SK-N-SH (cell line): ENCODE results near the gene GFM1.

Experiments
- CHD2 ChIP-seq: fragments of 150-350 bp; IDR thresholded peaks from 2 replicates; pipeline ENCODE4 v1.6.1; 2018; ENCODE audit warnings: low read length; ENCODE audit not compliant: partially characterized antibody
- POLR2AphosphoS5 ChIP-seq: IDR thresholded peaks from 2 replicates; pipeline ENCODE4 v1.6.1; 2012; ENCODE audit warnings: low read depth, low read length
- TAF1 ChIP-seq: IDR thresholded peaks from 2 replicates; pipeline ENCODE4 v1.6.1; 2012; ENCODE audit warnings: low read depth, mild to moderate bottlenecking, low read length, moderate library complexity, borderline replicate concordance
- TCF12 ChIP-seq: IDR thresholded peaks from 2 replicates; pipeline ENCODE4 v1.4.0; 2012
- TEAD4 ChIP-seq: IDR thresholded peaks from 2 replicates; pipeline ENCODE4 v1.4.0; 2012; ENCODE audit warnings: mild to moderate bottlenecking, borderline replicate concordance; ENCODE audit not compliant: insufficient read depth
- TF ChIP-seq, protein P1 (sequence below): fragments of 200-600 bp; sonication (generic); IDR thresholded peaks from 2 replicates; pipeline ENCODE4 v1.6.1; 2017; ENCODE audit warnings: antibody characterized with exemption, mild to moderate bottlenecking, moderate library complexity

DNA sequence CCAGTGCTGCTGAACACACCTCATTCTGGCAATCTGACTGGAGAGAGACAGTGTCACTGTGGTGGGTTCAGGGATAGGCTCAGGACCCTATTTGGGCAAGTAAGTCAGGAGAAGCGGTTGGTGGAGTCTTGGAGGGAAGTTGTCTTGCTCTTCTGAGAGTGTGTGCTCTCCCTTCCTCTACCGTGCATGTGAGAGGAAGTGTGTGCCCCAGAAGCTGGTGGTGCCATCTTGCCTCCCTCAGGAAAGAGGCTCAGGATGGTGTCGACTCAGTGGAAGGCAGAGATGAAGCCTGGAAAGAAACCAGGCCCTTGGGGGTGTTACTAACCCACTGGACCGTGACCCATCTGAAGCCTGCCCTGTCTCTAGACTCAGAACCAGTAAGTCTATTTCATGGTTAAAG, 94.8 kb downstream of the GFM1 start:
- no peak for TF ChIP-seq POLR2AphosphoS5
- TF ChIP-seq TEAD4: no peak
- TF ChIP-seq, protein P1, sequence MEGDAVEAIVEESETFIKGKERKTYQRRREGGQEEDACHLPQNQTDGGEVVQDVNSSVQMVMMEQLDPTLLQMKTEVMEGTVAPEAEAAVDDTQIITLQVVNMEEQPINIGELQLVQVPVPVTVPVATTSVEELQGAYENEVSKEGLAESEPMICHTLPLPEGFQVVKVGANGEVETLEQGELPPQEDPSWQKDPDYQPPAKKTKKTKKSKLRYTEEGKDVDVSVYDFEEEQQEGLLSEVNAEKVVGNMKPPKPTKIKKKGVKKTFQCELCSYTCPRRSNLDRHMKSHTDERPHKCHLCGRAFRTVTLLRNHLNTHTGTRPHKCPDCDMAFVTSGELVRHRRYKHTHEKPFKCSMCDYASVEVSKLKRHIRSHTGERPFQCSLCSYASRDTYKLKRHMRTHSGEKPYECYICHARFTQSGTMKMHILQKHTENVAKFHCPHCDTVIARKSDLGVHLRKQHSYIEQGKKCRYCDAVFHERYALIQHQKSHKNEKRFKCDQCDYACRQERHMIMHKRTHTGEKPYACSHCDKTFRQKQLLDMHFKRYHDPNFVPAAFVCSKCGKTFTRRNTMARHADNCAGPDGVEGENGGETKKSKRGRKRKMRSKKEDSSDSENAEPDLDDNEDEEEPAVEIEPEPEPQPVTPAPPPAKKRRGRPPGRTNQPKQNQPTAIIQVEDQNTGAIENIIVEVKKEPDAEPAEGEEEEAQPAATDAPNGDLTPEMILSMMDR: no peak
- TF ChIP-seq TCF12: no peak
- no peak for TF ChIP-seq CHD2
- TF ChIP-seq TAF1: no peak
